ENCODE measurements around the gene KRT76.

- TF ChIP-seq CTCF (IDR thresholded peaks at IDR 0.05 in 2 of 3, conservative IDR thresholded peaks at IDR 0.05 in 1 of 3; ENCODE audit: borderline replicate concordance in 1 of 3, insufficient read depth in 1 of 3, low read depth in 2 of 3, low read length in 2 of 3) (no peak), ZNF274 (IDR thresholded peaks at IDR 0.05; ENCODE audit: low read depth, low read length) (no peak), ATF3 (IDR thresholded peaks at IDR 0.05) (no peak), POLR2AphosphoS5 (IDR thresholded peaks at IDR 0.05; ENCODE audit: low read depth, low read length) (no peak)
Observed at GRCh38 chr12:52789637-52790426, 12.7 kb upstream of the KRT76 start.
